ENCODE measurements around the gene PPP2R5B.

- no peak for TF ChIP-seq CTCF (IDR thresholded peaks at IDR 0.05)
- TF ChIP-seq ZFX (IDR thresholded peaks at IDR 0.05; ENCODE audit: borderline replicate concordance) = no peak
Measured at GRCh38 chr11:64896448-64897022, 28.0 kb upstream of the PPP2R5B start.

Measured in 22Rv1 (cell line).